Measurements from ENCODE around the gene CACNA1I.

CACNA1I gene

DNA sequence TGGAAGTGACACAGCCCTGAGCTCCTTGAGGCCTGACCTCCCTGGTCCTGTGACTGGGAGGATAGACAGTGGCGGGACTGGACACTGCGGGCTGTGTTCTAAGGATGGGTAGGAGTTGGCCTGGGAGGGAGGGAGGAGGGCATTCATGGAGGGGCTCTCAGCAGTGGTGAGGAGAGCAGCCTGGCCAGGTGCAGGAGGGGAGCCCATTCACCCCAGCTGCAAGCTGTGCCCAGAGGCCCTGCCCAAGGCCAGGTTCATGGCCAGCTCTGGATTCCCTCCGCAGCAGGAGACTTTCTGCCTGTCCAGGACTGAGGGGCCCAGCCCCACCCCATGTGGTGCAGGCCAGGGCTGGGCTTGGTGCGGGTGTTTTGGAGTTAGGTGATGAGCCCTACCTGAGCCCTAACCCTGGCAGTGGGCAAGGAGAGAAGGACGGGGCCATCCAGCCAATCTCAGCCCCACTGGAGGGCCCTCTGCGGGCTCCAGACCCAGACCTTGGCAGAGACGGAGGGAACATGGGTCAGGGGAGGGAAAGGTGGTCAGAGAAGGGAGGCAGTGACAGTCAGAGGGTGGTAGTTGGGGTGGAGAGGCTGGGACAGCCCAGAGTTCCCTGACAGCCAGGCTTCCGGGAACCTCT, 26.8 kb downstream of the CACNA1I start:
- H3K4me1 ChIP-seq (ENCODE audit: control insufficient read depth, insufficient read depth, low read length), result peaks cover 3% of the 10 kb centered on the region
- no peak overlapping the region for H3K27ac ChIP-seq (ENCODE audit: low read depth, low read length)
- H3K27me3 ChIP-seq (ENCODE audit: control insufficient read depth, insufficient read depth, low read length), result peaks cover 20% of the 10 kb centered on the region
- H3K36me3 ChIP-seq (ENCODE audit: control insufficient read depth, insufficient read depth, low read length), result no peaks in the 10 kb centered on the region
- H3K9ac ChIP-seq (ENCODE audit: low read length), result no peak overlapping the region
- H3K4me3 ChIP-seq (ENCODE audit: low read length), result no peak overlapping the region

DNA sequence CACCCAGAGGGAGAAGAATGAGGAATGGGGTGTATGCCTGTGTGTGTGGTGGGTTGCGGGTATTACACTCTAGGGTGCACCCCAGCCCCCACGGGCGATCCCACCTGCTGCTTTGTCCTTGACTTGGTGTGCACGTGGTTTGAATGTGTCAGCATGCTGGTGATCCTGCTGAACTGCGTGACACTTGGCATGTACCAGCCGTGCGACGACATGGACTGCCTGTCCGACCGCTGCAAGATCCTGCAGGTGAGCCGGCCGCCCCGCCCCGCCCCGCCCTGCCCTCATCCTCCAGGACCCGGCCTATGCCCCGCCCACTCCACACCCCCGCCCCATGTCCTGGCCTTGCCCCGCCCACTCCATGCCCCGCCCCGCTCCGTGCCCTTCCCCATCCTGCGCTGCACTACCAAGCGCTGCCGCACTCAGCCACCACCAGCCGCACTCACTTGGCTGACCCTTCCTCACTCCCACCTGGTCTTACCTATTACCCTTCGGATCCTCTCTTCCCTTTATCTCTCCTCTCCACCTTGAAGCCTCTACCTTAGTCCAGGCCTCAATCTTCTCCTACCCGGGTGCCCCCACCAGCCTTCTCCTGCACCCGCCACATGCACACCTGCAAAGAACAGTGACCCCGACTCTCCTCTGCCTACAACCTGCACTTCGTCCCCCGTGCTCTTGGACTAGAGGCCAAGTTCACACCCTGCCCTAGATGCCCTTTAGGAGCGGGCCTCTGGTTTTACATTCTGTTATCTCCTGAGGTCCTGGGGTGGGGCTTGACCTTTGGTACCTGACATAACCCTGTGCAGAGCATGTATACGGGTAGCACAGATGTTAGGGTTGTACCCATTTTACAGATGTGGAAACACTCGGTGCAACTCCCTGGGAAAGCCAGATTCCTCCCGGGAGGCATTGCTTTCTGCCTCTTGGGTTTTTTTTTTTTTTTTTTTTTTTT, 27.7 kb downstream of the CACNA1I start:
- no peak overlapping the region for H3K4me3 ChIP-seq (ENCODE audit: low read length)
- H3K4me1 ChIP-seq (ENCODE audit: control insufficient read depth, insufficient read depth, low read length), result no peaks in the 10 kb centered on the region
- no peak overlapping the region for H3K9ac ChIP-seq (ENCODE audit: low read length)
- H3K27ac ChIP-seq (ENCODE audit: low read depth, low read length), result no peak overlapping the region
- H3K36me3 ChIP-seq (ENCODE audit: control insufficient read depth, insufficient read depth, low read length), result no peaks in the 10 kb centered on the region
- H3K27me3 ChIP-seq (ENCODE audit: control insufficient read depth, insufficient read depth, low read length), result peaks cover 20% of the 10 kb centered on the region

DNA sequence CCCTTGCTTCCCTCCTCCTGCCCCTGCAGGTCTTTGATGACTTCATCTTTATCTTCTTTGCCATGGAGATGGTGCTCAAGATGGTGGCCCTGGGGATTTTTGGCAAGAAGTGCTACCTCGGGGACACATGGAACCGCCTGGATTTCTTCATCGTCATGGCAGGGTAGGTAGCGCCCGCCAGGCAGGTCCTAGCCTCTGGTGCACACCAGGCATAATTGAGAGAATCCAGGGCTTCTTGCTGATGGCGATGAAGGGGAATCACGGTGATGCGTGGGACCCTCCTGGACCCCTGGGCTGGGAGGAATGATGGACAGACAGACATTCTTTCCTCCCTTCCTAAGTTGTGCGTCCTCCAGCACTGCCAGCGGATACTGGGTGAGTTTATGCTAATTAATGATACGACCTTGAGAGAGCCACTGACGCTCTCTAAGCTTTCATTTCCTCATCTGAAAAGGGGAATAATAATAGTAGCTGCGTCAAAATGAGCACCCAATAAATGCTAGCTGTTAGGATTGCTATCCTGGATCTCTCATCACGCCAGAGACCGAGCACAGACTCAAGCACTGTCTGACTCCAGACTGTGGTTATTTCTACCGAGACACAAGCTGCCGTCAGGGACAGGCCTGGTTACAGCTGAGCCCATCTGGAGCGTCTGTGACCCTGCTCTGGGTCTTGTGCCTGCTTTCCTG, 30.1 kb downstream of the CACNA1I start:
- H3K27ac ChIP-seq (ENCODE audit: low read depth, low read length), result no peak overlapping the region
- no peak overlapping the region for H3K4me3 ChIP-seq (ENCODE audit: low read length)
- H3K36me3 ChIP-seq (ENCODE audit: control insufficient read depth, insufficient read depth, low read length), result no peaks in the 10 kb centered on the region
- no peak overlapping the region for H3K9ac ChIP-seq (ENCODE audit: low read length)
- H3K27me3 ChIP-seq (ENCODE audit: control insufficient read depth, insufficient read depth, low read length), result peaks cover 21% of the 10 kb centered on the region
- no peaks in the 10 kb centered on the region for H3K4me1 ChIP-seq (ENCODE audit: control insufficient read depth, insufficient read depth, low read length)

DNA sequence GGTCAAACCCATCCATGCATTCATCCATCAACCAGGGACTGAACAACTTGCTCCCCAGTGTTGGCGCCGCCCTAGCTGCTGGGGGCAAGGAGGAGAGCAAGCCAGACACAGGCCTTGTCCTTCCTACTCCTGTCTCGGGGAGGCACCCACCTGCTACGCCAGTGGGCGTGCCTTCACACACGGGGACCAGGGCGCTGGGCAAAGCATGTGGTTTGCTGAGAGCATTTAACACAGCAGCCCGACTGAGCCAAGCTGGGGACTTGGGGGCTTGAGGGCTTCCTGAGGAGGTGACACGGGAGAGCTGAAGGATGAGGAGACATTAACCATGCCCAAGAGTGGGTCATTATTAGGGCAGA, 30.6 kb downstream of the CACNA1I start:
- H3K27me3 ChIP-seq (ENCODE audit: control insufficient read depth, insufficient read depth, low read length), result peaks cover 23% of the 10 kb centered on the region
- no peak overlapping the region for H3K27ac ChIP-seq (ENCODE audit: low read depth, low read length)
- H3K36me3 ChIP-seq (ENCODE audit: control insufficient read depth, insufficient read depth, low read length), result no peaks in the 10 kb centered on the region
- H3K4me1 ChIP-seq (ENCODE audit: control insufficient read depth, insufficient read depth, low read length), result no peaks in the 10 kb centered on the region
- no peak overlapping the region for H3K9ac ChIP-seq (ENCODE audit: low read length)
- H3K4me3 ChIP-seq (ENCODE audit: low read length), result no peak overlapping the region

DNA sequence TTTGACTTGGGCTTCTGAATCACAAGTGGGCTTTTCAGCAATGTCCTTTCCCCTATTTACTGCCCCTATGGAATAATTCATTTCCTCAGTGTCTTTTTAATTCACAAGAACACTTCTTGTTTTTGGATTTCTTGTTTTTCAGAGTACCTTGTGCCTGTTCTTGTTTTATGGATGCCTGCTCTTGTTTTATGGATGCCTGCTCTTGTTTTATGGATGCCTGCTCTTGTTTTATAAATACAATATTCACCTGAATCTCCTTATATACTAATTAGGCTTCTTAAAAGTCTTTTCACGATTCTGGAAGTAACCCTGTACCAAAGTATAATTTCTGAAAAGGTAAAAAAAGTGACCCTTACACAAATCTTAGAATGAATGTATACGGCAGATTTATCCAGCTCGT, 32.8 kb downstream of the CACNA1I start:
- Histone ChIP-seq H3K9ac (ENCODE audit: low read length) (no peak overlapping the region), H3K27me3 (ENCODE audit: control insufficient read depth, insufficient read depth, low read length) (peaks cover 9% of the 10 kb centered on the region), H3K36me3 (ENCODE audit: control insufficient read depth, insufficient read depth, low read length) (no peaks in the 10 kb centered on the region), H3K4me1 (ENCODE audit: control insufficient read depth, insufficient read depth, low read length) (no peaks in the 10 kb centered on the region), H3K27ac (ENCODE audit: low read depth, low read length) (no peak overlapping the region), H3K4me3 (ENCODE audit: low read length) (no peak overlapping the region)

DNA sequence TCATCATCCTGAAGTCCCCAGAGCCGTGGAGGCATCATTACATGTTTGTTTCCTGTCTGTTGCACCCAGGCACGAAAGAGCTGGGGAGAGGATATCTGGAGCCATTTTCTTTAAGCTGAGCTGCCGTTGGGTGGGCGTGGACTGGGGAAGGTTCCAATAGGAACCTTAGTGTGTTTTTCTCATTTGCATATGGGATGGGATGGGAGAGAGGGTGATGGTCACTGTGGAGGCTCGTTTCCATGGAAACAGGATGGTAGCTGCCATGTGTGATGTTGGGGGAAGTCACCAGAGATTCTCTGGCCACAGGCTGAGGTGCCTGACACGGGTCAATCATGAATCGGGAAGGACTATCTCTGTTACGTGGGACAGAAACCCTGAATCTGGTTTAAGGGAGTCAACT, 39.7 kb downstream of the CACNA1I start:
- H3K9ac ChIP-seq (ENCODE audit: low read length), result no peak overlapping the region
- H3K27ac ChIP-seq (ENCODE audit: low read depth, low read length), result no peak overlapping the region
- H3K4me3 ChIP-seq (ENCODE audit: low read length), result no peak overlapping the region
- no peaks in the 10 kb centered on the region for H3K36me3 ChIP-seq (ENCODE audit: control insufficient read depth, insufficient read depth, low read length)
- H3K27me3 ChIP-seq (ENCODE audit: control insufficient read depth, insufficient read depth, low read length), result peaks cover 5% of the 10 kb centered on the region
- H3K4me1 ChIP-seq (ENCODE audit: control insufficient read depth, insufficient read depth, low read length), result no peaks in the 10 kb centered on the region

DNA sequence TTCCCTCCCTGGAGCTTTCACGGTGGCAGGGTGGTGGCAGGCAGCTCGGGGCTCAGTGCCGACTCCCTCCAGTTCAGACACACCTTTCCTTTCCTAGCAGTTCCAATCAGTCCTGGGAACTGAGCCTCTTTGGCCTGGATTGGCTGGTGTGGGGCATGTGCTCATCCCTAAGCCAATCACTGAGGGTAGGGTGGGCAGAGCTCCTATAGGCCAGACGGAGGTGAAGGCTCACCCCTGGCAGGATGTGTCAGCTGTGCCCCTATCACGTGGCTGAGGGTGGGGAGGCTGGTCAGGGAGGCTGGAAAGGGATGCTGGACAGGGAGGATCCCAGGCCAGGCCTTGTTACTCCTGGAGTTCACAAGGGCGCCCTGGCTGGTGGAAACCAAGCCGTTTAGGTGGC, 40.2 kb downstream of the CACNA1I start:
- Histone ChIP-seq H3K9ac (ENCODE audit: low read length) (no peak overlapping the region), H3K27ac (ENCODE audit: low read depth, low read length) (no peak overlapping the region), H3K4me1 (ENCODE audit: control insufficient read depth, insufficient read depth, low read length) (no peaks in the 10 kb centered on the region), H3K4me3 (ENCODE audit: low read length) (no peak overlapping the region), H3K36me3 (ENCODE audit: control insufficient read depth, insufficient read depth, low read length) (no peaks in the 10 kb centered on the region), H3K27me3 (ENCODE audit: control insufficient read depth, insufficient read depth, low read length) (peaks cover 5% of the 10 kb centered on the region)

DNA sequence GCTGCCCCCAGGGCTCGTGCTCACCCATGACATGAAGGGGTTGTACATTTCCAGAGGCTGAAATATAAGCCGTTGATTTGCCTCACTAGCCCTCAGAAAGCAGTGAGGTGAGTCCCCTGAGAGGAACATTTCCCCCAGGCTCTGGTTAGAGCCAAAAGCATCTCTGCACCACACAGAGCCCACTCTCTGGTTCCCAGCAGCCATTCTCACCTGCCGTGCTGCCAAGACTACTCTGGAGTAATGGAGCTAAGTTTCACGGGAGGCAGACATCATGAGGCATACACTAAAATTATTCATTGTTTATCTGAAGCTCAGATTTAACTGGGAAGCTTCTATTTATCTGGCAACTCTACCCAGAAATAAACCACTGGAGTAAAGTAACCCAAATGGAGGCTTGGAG, 40.8 kb downstream of the CACNA1I start:
- Histone ChIP-seq H3K4me1 (ENCODE audit: control insufficient read depth, insufficient read depth, low read length) (no peaks in the 10 kb centered on the region), H3K36me3 (ENCODE audit: control insufficient read depth, insufficient read depth, low read length) (no peaks in the 10 kb centered on the region), H3K27me3 (ENCODE audit: control insufficient read depth, insufficient read depth, low read length) (peaks cover 4% of the 10 kb centered on the region), H3K27ac (ENCODE audit: low read depth, low read length) (no peak overlapping the region), H3K4me3 (ENCODE audit: low read length) (no peak overlapping the region), H3K9ac (ENCODE audit: low read length) (no peak overlapping the region)

DNA sequence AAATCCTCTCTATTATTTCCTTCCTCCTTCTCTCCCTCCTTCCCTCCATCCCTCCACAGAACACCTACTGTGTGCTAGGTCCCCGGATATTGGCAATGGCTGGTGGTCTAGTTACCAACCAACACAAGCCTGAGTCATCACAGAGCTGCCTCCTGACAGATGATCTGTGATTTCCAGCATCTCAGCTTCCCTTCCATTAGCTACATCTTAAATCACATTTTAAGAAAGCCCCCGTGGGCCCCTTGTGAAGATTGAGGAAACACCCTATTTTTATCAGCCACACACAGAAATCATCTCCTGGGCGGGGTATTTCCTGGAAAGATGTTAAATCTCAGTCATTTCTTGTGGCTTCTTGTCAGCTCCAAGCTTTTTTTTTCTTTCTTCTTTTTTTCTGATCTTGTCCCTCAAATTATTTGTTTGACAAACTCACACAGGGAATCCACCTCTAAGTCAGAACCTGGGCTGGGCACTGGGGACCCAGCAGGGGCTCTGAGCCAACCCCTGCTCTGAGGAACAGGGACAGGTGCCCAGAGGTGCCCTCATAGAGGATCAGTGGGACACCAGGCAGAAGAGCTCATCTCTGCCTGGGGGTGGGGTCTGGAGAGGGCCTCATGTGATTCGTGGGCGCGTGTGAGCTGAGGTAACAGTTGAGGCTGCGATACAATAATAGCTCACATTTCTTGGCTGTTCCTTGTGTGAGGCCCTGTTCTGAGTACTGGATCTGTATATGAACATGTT, 42.4 kb downstream of the CACNA1I start:
- no peaks in the 10 kb centered on the region for H3K36me3 ChIP-seq (ENCODE audit: control insufficient read depth, insufficient read depth, low read length)
- no peak overlapping the region for H3K4me3 ChIP-seq (ENCODE audit: low read length)
- peaks cover 4% of the 10 kb centered on the region for H3K27me3 ChIP-seq (ENCODE audit: control insufficient read depth, insufficient read depth, low read length)
- no peak overlapping the region for H3K9ac ChIP-seq (ENCODE audit: low read length)
- no peak overlapping the region for H3K27ac ChIP-seq (ENCODE audit: low read depth, low read length)
- no peaks in the 10 kb centered on the region for H3K4me1 ChIP-seq (ENCODE audit: control insufficient read depth, insufficient read depth, low read length)

DNA sequence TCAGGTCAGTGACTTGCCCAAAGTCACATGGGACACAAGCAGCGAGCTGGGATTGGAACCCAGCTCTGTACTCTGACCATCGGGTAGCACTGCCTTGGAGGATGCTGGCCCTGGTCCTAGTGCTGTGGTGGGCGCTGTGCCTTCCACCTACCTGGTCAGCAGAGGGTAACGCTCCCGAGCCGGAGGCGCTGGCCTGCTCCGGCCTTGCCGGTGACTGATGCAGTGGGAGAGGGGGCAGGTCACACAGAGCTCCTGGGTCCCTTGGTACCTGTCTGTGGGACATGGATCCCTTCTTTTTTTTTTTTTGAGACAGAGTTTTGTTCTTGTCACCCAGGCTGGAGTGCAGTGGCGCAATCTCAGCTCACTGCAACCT, 43.0 kb downstream of the CACNA1I start:
- H3K4me3 ChIP-seq (ENCODE audit: low read length), result no peak overlapping the region
- no peaks in the 10 kb centered on the region for H3K36me3 ChIP-seq (ENCODE audit: control insufficient read depth, insufficient read depth, low read length)
- H3K9ac ChIP-seq (ENCODE audit: low read length), result no peak overlapping the region
- peaks cover 6% of the 10 kb centered on the region for H3K27me3 ChIP-seq (ENCODE audit: control insufficient read depth, insufficient read depth, low read length)
- no peak overlapping the region for H3K27ac ChIP-seq (ENCODE audit: low read depth, low read length)
- no peaks in the 10 kb centered on the region for H3K4me1 ChIP-seq (ENCODE audit: control insufficient read depth, insufficient read depth, low read length)

DNA sequence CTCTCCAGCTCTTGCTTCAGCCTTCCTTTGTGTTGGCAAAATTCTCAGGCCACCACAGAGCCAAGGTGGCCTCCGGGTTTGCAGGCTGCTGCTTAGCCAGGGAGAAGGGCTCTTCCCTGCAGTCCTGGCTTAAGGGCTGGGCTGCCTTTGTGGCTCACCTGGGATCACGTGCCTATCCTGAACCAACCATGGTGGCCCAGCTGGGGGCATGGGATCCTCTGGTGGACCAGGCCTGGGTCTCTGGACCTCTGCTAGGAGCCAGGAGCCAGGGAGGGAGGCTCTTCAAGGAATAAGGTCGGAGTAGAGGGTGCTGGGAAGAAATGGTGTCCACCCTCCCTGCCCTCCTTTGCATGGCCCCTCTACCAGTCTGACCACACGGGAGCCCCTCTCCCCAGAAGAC, 43.9 kb downstream of the CACNA1I start:
- peaks cover 6% of the 10 kb centered on the region for H3K27me3 ChIP-seq (ENCODE audit: control insufficient read depth, insufficient read depth, low read length)
- no peak overlapping the region for H3K27ac ChIP-seq (ENCODE audit: low read depth, low read length)
- no peaks in the 10 kb centered on the region for H3K4me1 ChIP-seq (ENCODE audit: control insufficient read depth, insufficient read depth, low read length)
- H3K4me3 ChIP-seq (ENCODE audit: low read length), result no peak overlapping the region
- no peaks in the 10 kb centered on the region for H3K36me3 ChIP-seq (ENCODE audit: control insufficient read depth, insufficient read depth, low read length)
- H3K9ac ChIP-seq (ENCODE audit: low read length), result no peak overlapping the region

DNA sequence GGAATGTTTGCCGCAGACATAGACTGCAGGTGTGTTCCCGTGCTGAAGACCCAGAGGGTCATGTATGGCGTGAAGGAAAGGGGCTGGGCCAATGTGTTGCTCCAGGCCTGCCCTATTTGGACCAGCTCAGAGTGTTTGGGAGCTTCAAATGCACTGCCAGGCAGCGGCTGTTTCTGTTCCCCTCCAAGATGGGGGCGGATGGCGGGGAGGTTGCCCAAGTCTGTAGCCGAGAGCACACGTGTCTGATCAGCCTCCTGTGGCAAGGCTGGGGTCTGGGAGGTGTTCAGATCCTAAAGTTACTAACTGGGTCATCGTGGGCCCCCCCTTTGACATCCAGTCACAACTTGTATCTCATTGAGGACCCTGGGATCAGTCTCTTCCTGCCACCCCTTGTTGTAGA, 45.5 kb downstream of the CACNA1I start:
- peaks cover 6% of the 10 kb centered on the region for H3K27me3 ChIP-seq (ENCODE audit: control insufficient read depth, insufficient read depth, low read length)
- no peak overlapping the region for H3K9ac ChIP-seq (ENCODE audit: low read length)
- H3K27ac ChIP-seq (ENCODE audit: low read depth, low read length), result no peak overlapping the region
- H3K4me1 ChIP-seq (ENCODE audit: control insufficient read depth, insufficient read depth, low read length), result no peaks in the 10 kb centered on the region
- H3K36me3 ChIP-seq (ENCODE audit: control insufficient read depth, insufficient read depth, low read length), result no peaks in the 10 kb centered on the region
- H3K4me3 ChIP-seq (ENCODE audit: low read length), result no peak overlapping the region
